ENCODE results near the gene SURF6. TPM values are rescaled to one million over a fixed set of nuclear protein-coding genes. Genes with fewer than 3 reads are reported as not detected.
A peak's percentile ranks its signal among the peaks of the same experiment; 100 is the strongest.
"Not testable (repeated sequence)": the region's sequence is repeated elsewhere in the genome, so short reads cannot be mapped to it uniquely, and the experiment has no call there.

SURF6 gene
- total RNA-seq, 1 donor from 2014 or later = 25.2 TPM

GRCh38 chr9:133348718-133349573 is 13.0 kb upstream of the SURF6 start:
- no peak for DNase-seq (ENCODE audit: low spot score)

- peak; percentile 98 for DNase-seq (ENCODE audit: low spot score)
These were observed 12.2 kb upstream of the SURF6 start, which contains the start of the genes MED22 and RPL7A for GRCh38 chr9:133347985-133348717. MED22 (minus strand) TSS chr9:133348131; CDS start chr9:133346662, 1,469 bp downstream. RPL7A (plus strand) TSS chr9:133348218; CDS start chr9:133348244, 26 bp downstream.

- no peak for DNase-seq (ENCODE audit: low spot score)
These were observed 11.6 kb upstream of the SURF6 start for GRCh38 chr9:133347515-133347984.

GRCh38 chr9:133346021-133346785 is 10.2 kb upstream of the SURF6 start:
- DNase-seq (ENCODE audit: low spot score) = no peak

- no peak for DNase-seq (ENCODE audit: low spot score)
These were observed 9.6 kb upstream of the SURF6 start for GRCh38 chr9:133345596-133345995.

GRCh38 chr9:133344979-133345378 is 9.0 kb upstream of the SURF6 start:
- DNase-seq (ENCODE audit: low spot score) = no peak

- DNase-seq (ENCODE audit: low spot score) = no peak
These were observed 8.1 kb upstream of the SURF6 start for GRCh38 chr9:133344071-133344470.

- DNase-seq (ENCODE audit: low spot score) = no peak
These were observed 6.6 kb upstream of the SURF6 start for GRCh38 chr9:133342570-133342969.

- DNase-seq (ENCODE audit: low spot score) = no peak
These were observed 6.0 kb upstream of the SURF6 start for GRCh38 chr9:133342069-133342406.

GRCh38 chr9:133341369-133342068 is 5.5 kb upstream of the SURF6 start:
- peak; percentile 45 for DNase-seq (ENCODE audit: low spot score)

- DNase-seq (ENCODE audit: low spot score) = no peak
These were observed 4.9 kb upstream of the SURF6 start for GRCh38 chr9:133340916-133341315.

- DNase-seq (ENCODE audit: low spot score) = no peak
These were observed 4.3 kb upstream of the SURF6 start for GRCh38 chr9:133340256-133340655.

GRCh38 chr9:133339641-133340040 is 3.7 kb upstream of the SURF6 start:
- no peak for DNase-seq (ENCODE audit: low spot score)

- DNase-seq (ENCODE audit: low spot score) = not testable (repeated sequence)
These were observed 1.1 kb downstream of the SURF6 start for GRCh38 chr9:133334888-133335287.

- peak; percentile 72 for DNase-seq (ENCODE audit: low spot score)
These were observed 1.8 kb downstream of the SURF6 start for GRCh38 chr9:133334161-133334560.

- no peak for DNase-seq (ENCODE audit: low spot score)
These were observed 2.4 kb downstream of the SURF6 start for GRCh38 chr9:133333566-133333965.

GRCh38 chr9:133333011-133333410 is 3.0 kb downstream of the SURF6 start:
- DNase-seq (ENCODE audit: low spot score) = no peak

GRCh38 chr9:133332381-133332730 is 3.6 kb downstream of the SURF6 start:
- no peak for DNase-seq (ENCODE audit: low spot score)

- DNase-seq (ENCODE audit: low spot score) = no peak
These were observed 4.2 kb downstream of the SURF6 start for GRCh38 chr9:133331641-133332380.

GRCh38 chr9:133331221-133331620 is 4.8 kb downstream of the SURF6 start:
- DNase-seq (ENCODE audit: low spot score) = no peak
